Calu3 (cell line): ENCODE data around the gene ZDHHC24. TPM values are rescaled to one million over a fixed set of nuclear protein-coding genes. Genes with fewer than 3 reads are reported as not detected.

Source experiments
- BruUV-seq: library from RNA; stranded (reverse); fragments of 400-500 nt; replicated peaks from 2 replicates; lab custom pipeline; 2021; lab: Mats Ljungman, UMichigan
- CTCF ChIA-PET: fragments of 300-600 bp; sonication (Branson Sonifier 250); formaldehyde crosslinking; loops from one replicate; lab custom pipeline; 2022; ENCODE audit warnings: antibody characterized with exemption; lab: Charles Lee
- DNase-seq: peaks from one replicate; pipeline ENCODE4 v3.0.0; 2022
- H3K27ac Mint-ChIP-seq: one replicate; pipeline ENCODE4 v1.8.0; 2022; ENCODE audit warnings: mixed read lengths; ENCODE audit not compliant: unreplicated experiment
- H3K27me3 Mint-ChIP-seq: one replicate; pipeline ENCODE4 v1.8.0; 2022; ENCODE audit warnings: mixed read lengths; ENCODE audit not compliant: unreplicated experiment
- H3K36me3 Mint-ChIP-seq: one replicate; pipeline ENCODE4 v1.8.0; 2022; ENCODE audit warnings: mild to moderate bottlenecking, moderate library complexity, mixed read lengths; ENCODE audit not compliant: insufficient read depth, unreplicated experiment
- H3K4me1 Mint-ChIP-seq: one replicate; pipeline ENCODE4 v1.8.0; 2022; ENCODE audit warnings: mild to moderate bottlenecking, low read depth, mixed read lengths; ENCODE audit not compliant: unreplicated experiment
- H3K4me3 Mint-ChIP-seq: one replicate; pipeline ENCODE4 v1.8.0; 2022; ENCODE audit warnings: mild to moderate bottlenecking, low read depth, moderate library complexity, mixed read lengths; ENCODE audit not compliant: unreplicated experiment
- H3K9me3 Mint-ChIP-seq: one replicate; pipeline ENCODE4 v1.8.0; 2022; ENCODE audit warnings: low read depth, mixed read lengths; ENCODE audit not compliant: unreplicated experiment
- intact Hi-C: fragments of 100-400 bp; cut with micrococcal nuclease; formaldehyde crosslinking; loops from one replicate; pipeline ENCODE4 v1.10.0; 2022; ENCODE audit not compliant: unreplicated experiment
- total RNA-seq: library from RNA; stranded (reverse); gene quantifications from 2 replicates; pipeline ENCODE4 v1.2.3, GENCODE V29; 2022
- TF ChIP-seq, protein P1 (sequence below): fragments of 200-600 bp; IDR thresholded peaks from one replicate; pipeline ENCODE4 v1.8.0; 2022; ENCODE audit warnings: antibody characterized with exemption; ENCODE audit not compliant: unreplicated experiment

Gene ZDHHC24
- total RNA-seq, 1 experiment from 2014 or later, result 15.1 TPM

DNA sequence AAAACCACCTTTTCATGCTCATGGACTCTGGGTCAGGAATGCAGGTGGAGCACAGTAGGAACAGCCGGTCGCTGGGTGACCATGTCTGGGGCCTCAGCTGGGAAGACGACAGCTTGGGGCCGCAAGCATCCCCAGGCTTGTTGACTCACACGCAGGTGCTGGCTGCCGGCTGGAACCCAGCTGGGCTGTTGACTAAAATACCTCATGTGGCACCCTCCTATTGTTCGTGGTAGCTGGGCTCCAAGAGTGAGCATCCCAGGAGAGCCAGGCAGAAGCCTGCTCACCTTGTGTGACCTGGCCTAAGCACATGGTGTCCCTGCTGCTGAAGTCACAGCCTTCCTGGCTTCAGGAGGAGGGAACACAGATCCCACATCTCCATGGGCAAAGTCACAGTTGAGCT is 56.2 kb downstream of the ZDHHC24 start:
- intact Hi-C loops, result no loop called here
- Mint-ChIP-seq H3K27me3 (no peaks in the 10 kb centered on the region), H3K4me3 (no peak overlapping the region), H3K4me1 (no peaks in the 10 kb centered on the region), H3K27ac (no peak overlapping the region), H3K9me3 (no peaks in the 10 kb centered on the region), H3K36me3 (peaks cover 14% of the 10 kb centered on the region)
- no peak for DNase-seq
- TF ChIP-seq, protein P1, sequence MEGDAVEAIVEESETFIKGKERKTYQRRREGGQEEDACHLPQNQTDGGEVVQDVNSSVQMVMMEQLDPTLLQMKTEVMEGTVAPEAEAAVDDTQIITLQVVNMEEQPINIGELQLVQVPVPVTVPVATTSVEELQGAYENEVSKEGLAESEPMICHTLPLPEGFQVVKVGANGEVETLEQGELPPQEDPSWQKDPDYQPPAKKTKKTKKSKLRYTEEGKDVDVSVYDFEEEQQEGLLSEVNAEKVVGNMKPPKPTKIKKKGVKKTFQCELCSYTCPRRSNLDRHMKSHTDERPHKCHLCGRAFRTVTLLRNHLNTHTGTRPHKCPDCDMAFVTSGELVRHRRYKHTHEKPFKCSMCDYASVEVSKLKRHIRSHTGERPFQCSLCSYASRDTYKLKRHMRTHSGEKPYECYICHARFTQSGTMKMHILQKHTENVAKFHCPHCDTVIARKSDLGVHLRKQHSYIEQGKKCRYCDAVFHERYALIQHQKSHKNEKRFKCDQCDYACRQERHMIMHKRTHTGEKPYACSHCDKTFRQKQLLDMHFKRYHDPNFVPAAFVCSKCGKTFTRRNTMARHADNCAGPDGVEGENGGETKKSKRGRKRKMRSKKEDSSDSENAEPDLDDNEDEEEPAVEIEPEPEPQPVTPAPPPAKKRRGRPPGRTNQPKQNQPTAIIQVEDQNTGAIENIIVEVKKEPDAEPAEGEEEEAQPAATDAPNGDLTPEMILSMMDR, result no peak
- no TSS peak for BruUV-seq
- CTCF ChIA-PET, result interaction anchor here (1.5 kb wide), 1 partner anchor 21 kb away, joined by 3 read pairs; the partner anchor contains the start of gene BBS1

DNA sequence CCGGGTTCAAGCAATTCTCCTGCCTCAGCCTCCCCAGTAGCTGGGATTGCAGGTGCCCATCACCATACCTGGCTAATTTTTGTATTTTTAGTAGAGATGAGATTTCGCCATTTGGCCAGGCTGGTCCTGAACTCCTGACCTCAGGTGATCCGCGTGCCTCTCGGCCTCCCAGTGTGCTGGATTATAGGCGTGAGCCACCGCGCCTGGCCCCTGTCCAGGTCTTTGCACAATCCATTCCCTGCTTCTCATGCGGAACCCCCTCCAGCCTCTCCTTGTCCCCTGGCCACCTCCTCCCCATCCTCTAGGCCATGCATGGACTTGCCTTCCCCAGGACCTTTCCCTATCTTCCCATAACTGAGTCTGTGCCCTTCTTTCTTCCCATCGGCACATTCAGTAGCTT is 56.9 kb downstream of the ZDHHC24 start:
- Mint-ChIP-seq H3K27ac (no peak overlapping the region), H3K36me3 (peaks cover 9% of the 10 kb centered on the region), H3K9me3 (no peaks in the 10 kb centered on the region), H3K27me3 (no peaks in the 10 kb centered on the region), H3K4me1 (no peaks in the 10 kb centered on the region), H3K4me3 (no peak overlapping the region)
- CTCF ChIA-PET, result interaction anchor here (1.5 kb wide), 1 partner anchor 22 kb away, joined by 3 read pairs; the partner anchor contains the start of gene BBS1
- no TSS peak for BruUV-seq
- intact Hi-C loops, result no loop called here
- TF ChIP-seq, protein P1, result no peak
- DNase-seq, result no peak

DNA sequence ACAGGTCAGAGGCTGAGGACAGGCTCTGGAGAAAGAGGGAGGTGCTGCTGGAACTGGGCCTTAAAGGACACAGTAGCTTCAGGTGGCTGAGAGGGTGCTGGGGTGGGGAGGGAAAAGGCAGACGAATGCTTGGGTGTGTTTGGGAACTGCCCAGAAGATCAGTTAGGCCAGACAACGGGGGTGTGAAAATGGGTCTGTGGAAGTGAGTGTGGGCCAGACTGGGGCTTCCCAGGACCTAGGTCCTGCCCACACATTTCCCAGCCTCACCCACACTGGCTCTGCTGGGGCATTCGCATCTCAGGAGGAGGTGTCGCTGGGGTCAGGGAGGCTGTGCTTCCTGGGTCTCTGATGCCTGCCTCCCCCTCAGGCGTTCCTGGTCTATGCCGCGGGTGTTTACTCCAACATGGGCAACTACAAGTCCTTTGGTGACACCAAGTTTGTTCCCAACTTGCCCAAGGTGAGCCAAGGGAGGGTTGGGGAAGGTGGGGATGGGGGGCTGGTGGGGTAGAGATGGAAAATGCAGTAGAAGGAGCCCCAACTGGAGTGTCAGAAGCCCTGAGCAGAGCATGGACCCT is 61.0 kb downstream of the ZDHHC24 start:
- no peaks in the 10 kb centered on the region for H3K9me3 Mint-ChIP-seq
- H3K36me3 Mint-ChIP-seq, result peaks cover 22% of the 10 kb centered on the region
- intact Hi-C loops, result no loop called here
- H3K27ac Mint-ChIP-seq, result no peak overlapping the region
- DNase-seq, result no peak
- no peak overlapping the region for H3K4me3 Mint-ChIP-seq
- H3K4me1 Mint-ChIP-seq, result no peaks in the 10 kb centered on the region
- CTCF ChIA-PET, result no interaction called here
- H3K27me3 Mint-ChIP-seq, result no peaks in the 10 kb centered on the region
- TF ChIP-seq, protein P1, result no peak
- no TSS peak for BruUV-seq

DNA sequence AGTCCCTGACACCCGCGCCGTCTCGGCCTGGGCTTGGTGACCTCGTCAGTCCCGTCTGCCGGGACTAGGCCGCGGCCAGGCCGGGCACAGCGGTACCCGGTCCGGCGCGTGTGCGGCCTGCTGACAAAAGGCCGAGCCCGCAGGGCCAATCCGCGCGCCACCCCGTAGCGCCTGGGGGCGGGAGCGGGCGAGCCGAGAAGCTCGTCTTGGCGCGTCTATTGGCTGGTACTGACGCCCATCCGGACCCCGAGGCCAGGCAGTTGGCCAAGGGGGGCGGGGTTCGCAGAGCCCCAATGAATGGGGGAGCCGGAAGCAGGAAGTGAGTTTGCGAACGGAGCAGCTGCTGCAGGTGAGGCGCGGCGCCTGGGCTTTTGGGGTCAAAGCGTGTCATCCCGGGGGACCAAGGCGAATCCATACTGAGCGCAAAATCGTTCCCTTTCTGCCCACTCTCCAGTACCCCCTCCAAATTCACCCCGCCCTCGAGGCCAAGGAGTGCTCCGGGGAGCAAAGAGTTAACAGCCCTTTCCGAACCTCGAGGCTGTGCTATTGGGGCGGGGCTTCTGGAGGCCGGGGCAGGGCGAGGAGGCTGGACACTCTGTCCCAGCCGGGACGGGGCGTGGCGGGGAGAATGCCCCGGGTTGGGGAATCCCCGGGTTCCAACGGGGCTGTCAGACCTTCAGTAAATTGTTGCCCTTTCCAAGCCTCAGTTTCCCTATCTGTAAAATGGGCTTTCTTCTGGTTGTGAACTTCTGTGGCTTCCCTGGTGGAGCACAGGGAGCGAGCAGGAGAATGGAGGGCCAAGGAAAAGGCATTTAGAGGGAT is 65.5 kb downstream of the ZDHHC24 start, which contains the start of gene DPP3:
Gene DPP3, plus strand, starts transcription at position 318 of the 822 bp plus-strand sequence. CDS start 1,767 bp downstream, outside the sequence.
- TF ChIP-seq, protein P1, result no peak
- BruUV-seq, result TSS peak; percentile 58
- H3K9me3 Mint-ChIP-seq, result no peaks in the 10 kb centered on the region
- H3K4me1 Mint-ChIP-seq, result no peaks in the 10 kb centered on the region
- intact Hi-C loops, result no loop called here
- no peaks in the 10 kb centered on the region for H3K27me3 Mint-ChIP-seq
- peak; percentile 99 for DNase-seq
- CTCF ChIA-PET, result interaction anchor here (0.6 to 2.3 kb wide), 13 partner anchors 10 to 198 kb away, joined by 3 to 10 read pairs (median 4); partner anchors contain the start of genes MRPL11, PELI3, RBM4 and RBM4B
- peak within 1 kb of the TSS; percentile 92 for H3K27ac Mint-ChIP-seq
- H3K4me3 Mint-ChIP-seq, result peak within 1 kb of the TSS; percentile 93
- H3K36me3 Mint-ChIP-seq, result peaks cover 46% of the 10 kb centered on the region
